HG03521 (cell line): Measurements from ENCODE around the gene GET4.

Source experiments
- ATAC-seq: cut with Tn5 transposase; IDR thresholded peaks from one replicate; pipeline ENCODE4 v1.9.1; 2021; ENCODE audit warnings: mild to moderate bottlenecking, moderate library complexity; ENCODE audit not compliant: unreplicated experiment

GET4 gene

DNA sequence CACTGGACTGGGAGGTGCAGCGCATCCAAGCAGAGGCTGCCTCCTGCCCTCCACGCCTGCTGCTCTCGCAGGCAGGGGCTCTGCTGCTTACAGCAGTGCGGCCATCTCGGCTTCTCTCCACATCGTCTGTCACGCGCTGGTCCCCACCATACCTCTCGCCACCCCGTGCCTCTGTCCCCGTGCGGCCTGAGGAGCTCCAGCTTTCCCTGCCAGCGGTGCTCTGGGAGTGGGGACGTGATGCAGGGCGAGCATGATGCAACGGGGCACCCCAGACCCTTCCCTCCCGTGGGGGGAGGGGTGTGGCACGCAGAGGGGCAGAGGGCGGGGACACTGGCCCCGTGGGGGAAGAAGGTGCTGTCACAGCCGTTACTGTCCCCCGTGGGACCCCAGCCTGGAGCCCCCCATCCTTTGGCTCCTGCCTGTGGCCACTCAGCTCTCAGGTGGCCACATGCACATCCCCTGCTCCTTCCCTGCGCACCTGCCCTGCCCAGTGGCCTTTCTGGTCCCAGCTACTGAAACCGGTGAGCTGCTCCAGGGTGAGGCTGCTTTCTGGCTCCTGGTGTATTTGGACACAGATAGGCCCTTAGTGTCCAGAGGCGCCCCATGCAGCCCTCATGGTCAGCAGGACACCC lies 9.0 kb downstream of the GET4 start:
- no peak for ATAC-seq

DNA sequence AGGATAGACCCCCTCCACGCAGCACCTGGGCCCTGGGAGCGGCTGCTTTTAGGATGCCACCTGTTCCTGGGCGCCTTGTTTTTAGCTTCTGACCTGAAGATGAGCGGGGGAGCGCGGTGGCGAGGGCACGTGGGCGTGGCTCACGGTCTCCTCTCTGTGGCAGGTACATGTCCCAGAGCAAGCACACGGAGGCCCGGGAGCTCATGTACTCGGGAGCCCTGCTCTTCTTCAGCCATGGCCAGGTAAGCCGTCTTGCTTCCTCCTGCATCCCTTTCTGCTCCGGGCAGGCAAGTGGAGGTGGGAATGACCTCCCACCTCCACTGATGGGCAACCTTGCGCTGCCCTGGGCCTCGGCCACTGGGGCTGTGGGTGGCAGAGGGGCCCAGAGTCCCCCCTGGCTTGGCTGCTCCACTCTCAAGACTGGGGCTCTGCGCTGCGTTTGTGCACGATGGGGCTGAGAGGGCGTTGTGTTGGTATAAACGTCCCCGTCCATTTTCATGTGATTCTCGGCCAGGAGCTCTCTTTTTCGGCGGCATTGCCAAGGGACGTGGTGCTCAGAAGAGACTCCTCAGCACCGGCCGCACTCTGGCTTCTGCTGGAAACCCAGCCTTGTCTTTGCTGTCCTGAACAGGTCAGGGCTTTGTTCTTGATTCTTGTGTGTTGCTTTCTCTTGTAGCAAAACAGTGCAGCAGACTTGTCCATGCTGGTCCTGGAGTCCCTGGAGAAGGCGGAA lies 9.7 kb downstream of the GET4 start:
- no peak for ATAC-seq

DNA sequence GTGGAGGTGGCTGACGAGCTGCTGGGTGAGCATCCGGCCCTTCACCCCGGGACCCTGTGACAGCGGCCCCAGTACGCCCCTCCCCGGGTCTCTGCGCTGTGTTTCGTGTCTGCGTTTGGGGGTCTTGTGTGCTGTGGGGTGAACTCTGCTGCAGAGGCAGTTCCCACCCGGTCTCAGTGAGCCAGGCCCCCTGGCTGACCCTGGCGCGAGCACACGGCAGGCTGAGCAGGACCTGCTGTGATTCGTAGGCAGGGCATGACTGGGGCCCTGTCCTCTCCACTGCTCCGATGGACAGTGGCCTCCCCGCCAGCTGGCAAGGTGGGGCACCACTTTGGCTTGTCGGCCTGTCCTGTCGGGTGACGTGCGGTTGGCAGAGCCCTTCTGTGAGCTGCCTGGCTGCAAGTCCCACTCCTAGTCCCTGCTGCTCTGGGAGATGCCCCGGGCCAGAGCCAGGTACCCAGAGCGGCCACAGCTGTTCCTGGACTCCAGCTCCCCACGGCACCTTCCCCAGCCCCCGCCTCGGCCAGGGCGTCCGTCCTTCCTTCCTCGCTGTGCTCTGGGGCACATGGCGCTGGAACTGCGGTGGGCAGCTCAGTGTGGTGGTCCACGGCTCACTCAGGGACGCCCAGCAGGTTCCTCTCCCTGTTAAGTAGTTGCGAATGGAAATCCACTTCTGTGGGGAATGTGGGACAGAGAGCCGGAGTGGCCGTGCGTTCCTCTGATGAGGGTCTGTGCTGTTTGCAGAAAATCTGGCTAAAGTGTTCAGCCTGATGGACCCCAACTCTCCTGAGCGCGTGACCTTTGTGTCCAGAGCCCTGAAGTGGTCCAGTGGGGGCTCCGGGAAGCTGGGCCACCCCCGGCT lies 10.5 kb downstream of the GET4 start:
- ATAC-seq, result no peak

GRCh38 chr7:887488-887820 lies 11.1 kb downstream of the GET4 start:
- no peak for ATAC-seq

- no peak for ATAC-seq
Observed at GRCh38 chr7:888081-889024, 12.0 kb downstream of the GET4 start.

DNA sequence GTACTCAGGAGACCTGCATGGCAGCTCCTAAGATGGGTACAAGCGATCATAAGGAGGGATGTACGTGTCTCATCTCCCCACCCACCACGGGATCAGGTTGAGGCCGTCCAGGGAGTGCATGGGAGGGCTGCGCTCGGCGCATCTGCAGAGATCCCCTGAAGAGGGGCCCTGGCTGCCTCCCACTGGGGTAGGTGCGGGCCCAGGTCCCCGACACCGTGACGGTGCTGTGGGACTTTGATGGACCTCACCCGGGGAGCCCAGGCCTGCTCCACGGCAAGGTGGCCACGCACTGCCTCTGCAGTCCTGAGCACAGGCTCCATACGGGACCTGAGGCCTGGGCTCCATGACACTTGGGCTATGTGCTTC lies 12.7 kb downstream of the GET4 start:
- ATAC-seq, result no peak

DNA sequence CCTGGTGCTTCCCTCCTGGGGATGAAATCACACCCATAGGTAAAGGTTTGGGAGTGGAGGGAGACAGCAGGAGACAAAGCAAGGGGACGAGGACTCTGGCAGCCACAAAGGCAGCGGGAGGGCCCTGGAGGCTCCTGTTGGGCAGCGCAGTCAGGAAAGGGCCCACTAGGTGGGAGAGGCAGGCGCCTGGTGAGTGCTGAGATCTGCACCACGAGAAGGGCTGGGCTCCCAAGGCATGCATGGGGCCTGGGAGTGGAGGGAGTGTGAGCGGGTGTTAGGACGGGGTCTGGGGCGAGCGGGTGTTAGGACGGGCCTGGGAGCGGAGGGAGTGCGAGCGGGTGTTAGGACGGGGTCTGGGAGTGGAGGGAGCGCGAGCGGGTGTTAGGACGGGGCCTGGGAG lies 13.0 kb downstream of the GET4 start:
- no peak for ATAC-seq

GRCh38 chr7:890868-891267 lies 14.5 kb downstream of the GET4 start:
- no peak for ATAC-seq

GRCh38 chr7:891291-891690 lies 14.9 kb downstream of the GET4 start:
- ATAC-seq, result no peak

DNA sequence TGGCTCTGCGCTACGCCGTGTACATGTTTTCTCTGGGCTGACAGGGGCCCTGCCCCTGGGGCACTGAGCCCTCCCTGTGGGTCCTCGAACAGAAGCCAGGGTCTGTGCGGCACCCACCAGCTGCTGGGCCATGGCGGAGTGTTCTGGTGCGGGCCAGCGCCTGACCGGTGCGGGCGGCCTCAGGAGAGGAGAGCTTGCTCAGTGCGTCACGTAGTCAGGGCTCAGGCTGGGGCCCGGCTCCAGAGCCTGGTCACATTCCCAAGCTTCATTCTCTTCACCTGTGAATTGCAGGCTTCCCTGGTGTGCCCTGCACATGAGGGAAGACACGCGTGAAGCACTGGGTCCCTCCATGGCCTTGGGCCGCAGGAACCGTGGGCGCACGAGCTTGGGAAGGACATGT lies 15.5 kb downstream of the GET4 start:
- ATAC-seq, result no peak

GRCh38 chr7:892648-893593 lies 16.6 kb downstream of the GET4 start:
- no peak for ATAC-seq

DNA sequence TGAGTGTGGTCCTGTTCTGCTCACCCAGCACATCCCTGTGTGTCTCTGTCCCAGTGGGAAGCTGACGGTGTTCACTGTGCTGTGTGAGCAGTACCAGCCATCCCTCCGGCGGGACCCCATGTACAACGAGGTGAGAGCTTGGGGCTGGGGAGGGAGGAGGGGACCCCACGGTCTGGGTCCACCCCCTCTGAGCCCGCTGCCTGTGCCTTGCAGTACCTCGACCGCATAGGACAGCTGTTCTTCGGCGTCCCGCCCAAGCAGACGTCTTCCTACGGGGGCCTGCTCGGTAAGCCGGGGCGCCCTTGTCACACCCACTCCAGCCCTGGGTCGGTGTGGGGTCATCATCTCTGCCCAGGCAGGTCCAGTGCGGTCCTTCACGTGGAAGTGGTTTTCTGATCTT lies 17.3 kb downstream of the GET4 start:
- ATAC-seq, result no peak

DNA sequence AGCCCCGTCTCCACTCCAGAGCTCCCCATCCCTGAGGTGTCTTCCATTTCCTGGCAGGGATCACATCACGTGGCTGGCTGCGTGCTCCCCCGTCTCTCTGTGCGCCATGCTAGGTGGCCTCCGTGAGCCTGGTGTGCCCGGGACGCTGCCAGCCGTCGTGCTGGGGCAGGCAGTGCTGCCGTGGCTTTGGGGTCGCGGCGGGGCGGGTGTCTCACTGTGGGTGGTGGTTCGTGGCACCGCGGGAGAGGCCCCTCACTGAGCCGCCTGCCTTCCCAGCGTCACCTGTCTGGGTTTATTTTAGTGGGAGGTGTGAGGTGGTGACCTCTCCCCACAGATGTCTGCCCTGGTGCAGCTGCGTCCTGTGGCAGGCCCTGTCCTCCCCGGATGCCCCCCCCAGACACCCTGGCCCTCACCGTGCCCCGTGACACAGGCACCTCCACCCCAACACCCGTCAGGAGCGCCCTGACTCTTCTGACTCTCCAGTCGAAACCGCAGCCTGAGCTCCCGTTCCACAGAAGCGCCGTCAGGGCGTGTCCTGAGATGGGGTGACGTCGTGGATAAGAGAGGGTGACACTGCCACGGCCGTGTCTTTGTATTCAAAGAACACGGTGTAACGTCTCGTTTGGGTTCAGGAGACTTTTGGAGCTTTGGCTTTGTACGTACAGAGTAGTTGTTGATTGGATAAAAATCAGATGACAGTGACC lies 18.0 kb downstream of the GET4 start:
- ATAC-seq, result no peak

GRCh38 chr7:894927-895450 lies 18.6 kb downstream of the GET4 start:
- no peak for ATAC-seq

DNA sequence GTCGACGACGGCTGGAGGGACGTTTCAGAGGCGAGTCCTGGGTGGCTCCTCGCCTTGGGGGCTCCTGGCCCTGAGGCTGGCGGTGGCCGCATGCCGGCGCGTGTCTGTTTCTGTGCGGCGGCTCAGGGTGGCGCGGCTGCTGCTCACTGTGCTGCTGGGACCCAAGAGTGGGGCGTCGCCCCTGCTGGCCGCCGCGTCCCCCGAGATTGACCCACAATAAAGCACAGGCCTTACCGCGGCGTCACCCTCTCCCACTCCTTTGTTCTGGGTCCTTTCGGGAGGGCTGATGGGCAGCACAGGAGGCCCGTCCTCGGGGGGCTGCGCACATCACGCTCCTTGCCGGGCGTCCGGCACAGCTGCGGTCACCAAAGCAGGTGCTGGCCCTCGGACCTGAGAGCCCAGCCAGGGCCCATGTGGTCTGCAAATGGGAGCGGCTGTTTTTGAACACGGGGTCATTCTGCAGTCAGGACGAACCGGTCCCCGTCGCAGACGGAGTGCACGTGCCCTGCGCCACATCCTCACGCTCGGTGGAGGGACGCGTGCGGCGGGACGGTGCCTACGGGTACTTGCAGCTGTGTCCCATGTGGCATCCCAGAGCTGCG lies 19.2 kb downstream of the GET4 start:
- ATAC-seq, result no peak

DNA sequence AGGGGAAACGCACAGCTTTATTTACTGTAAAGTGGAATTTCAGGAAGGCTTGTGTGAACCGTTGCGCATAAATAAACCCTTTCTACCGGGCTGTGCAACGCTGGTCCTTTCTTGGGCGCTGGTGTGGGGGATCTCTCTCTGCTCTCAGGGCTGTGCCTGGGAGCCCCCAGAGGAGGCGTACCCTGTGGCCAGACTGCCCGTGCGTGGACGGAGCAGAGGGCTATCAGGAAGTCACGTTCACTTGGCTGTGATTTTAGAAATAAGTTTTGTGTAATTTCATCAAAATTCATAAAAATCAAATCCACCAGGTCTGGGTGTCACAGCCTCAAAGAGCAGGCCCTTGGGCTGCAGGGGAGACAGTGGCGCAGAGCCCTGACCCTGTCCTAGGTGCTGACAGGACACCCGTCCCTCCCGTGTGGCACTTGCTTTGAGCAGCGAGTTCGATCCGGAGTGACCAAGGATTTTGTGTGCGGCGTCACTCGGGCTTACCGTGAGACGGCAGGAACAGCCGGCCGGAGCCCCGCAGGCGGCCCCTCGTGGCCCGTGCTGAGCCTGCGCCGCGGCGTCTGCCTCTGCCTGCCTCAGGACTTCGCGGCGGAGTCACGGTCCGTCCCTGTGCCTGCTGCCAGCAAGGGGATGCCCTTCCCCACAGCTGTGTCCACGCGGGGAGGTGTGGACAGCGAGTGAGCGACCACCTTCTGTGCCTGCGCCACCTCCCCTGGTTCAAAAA lies 20.2 kb downstream of the GET4 start:
- ATAC-seq, result no peak

- ATAC-seq, result no peak
Observed at GRCh38 chr7:897086-897485, 20.7 kb downstream of the GET4 start.

GRCh38 chr7:897771-898376 lies 21.5 kb downstream of the GET4 start:
- ATAC-seq, result no peak
